Measurements from ENCODE around the gene EXOC4. TPM values are rescaled to one million over a fixed set of nuclear protein-coding genes. Genes with fewer than 3 reads are reported as not detected.

The EXOC4 gene
- total and polyA plus RNA-seq, 2 of the 13 experiments (the other 11 are each of a cell fraction or from before 2014, with no cell fraction given): 22.5 to 39.0 TPM

GRCh38 chr7:134030460-134030865, 777.6 kb downstream of the EXOC4 start (continued):
- TF ChIP-seq PATZ1 (CRISPR knock-in tag; IDR thresholded peaks at IDR 0.05) (peak; percentile 90), PRDM10 (CRISPR knock-in tag; IDR thresholded peaks at IDR 0.05; ENCODE audit: low read depth) (no peak), PRDM4 (CRISPR knock-in tag; IDR thresholded peaks at IDR 0.05; ENCODE audit: borderline replicate concordance) (no peak), SOX13 (IDR thresholded peaks at IDR 0.05) (no peak), SOX13 (CRISPR knock-in tag; conservative IDR thresholded peaks at IDR 0.05 in 1 of 2, IDR thresholded peaks at IDR 0.05 in 1 of 2) (peak in 1 of 2 experiments; percentile 76; a peak in 2 of 4 replicates), PHF20 (CRISPR knock-in tag; IDR thresholded peaks at IDR 0.05) (no peak), ISL2 (CRISPR knock-in tag; IDR thresholded peaks at IDR 0.05) (peak; percentile 29; the same call in 1 of the 2 replicates), KDM2A (CRISPR knock-in tag; IDR thresholded peaks at IDR 0.05; ENCODE audit: borderline replicate concordance, low read depth) (no peak), ZNF644 (CRISPR knock-in tag; IDR thresholded peaks at IDR 0.05; ENCODE audit: low read depth) (no peak), MXI1 (IDR thresholded peaks at IDR 0.05; ENCODE audit: borderline replicate concordance, low read depth, low read length) (no peak), SETDB1 (CRISPR knock-in tag; IDR thresholded peaks at IDR 0.05; ENCODE audit: borderline replicate concordance) (peak; percentile 90; the same call in 1 of the 2 replicates), NCOR1 (IDR thresholded peaks at IDR 0.05; ENCODE audit: borderline replicate concordance, low read length) (no peak), SOX6 (IDR thresholded peaks at IDR 0.05) (no peak), SOX6 (CRISPR knock-in tag; IDR thresholded peaks at IDR 0.05) (peak; percentile 69), GATA4 (IDR thresholded peaks at IDR 0.05; ENCODE audit: borderline replicate concordance, low read depth) (no peak), MED8 (CRISPR knock-in tag; IDR thresholded peaks at IDR 0.05; ENCODE audit: insufficient replicate concordance) (no peak), KMT2B (CRISPR knock-in tag; IDR thresholded peaks at IDR 0.05) (no peak), FOXP4 (CRISPR knock-in tag; IDR thresholded peaks at IDR 0.05) (no peak), NR2F2 (IDR thresholded peaks at IDR 0.05; ENCODE audit: borderline replicate concordance, low read depth) (no peak), CENPX (CRISPR knock-in tag; IDR thresholded peaks at IDR 0.05) (no peak), ZSCAN12 (CRISPR knock-in tag; IDR thresholded peaks at IDR 0.05) (no peak), ZNF24 (IDR thresholded peaks at IDR 0.05) (no peak)

All from HepG2 (cell line).